ENCODE data around the gene TMEM151B.
A peak's percentile ranks its signal among the peaks of the same experiment; 100 is the strongest.

Gene TMEM151B

DNA sequence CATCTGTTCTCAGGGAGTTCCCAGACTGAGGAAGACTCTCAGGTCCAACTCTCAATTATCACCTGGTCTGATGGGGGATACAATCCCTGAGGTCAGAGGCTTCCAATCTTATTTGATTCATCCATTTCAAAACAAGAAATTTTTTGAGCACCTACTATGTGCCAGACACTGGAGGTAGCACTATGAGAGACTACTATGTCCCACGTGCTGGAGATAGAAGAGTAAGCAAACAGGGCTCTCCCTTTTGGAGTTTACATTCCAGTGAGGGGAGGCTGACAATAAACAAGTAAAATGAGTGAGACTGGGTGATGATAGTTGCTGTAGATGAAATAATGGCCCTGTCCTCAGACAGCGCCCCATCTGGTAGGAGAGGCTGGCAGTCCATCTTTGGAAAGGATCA lies 16.5 kb downstream of the TMEM151B start:
- Mint-ChIP-seq H3K27me3 (ENCODE audit: low read depth) (peaks cover 56% of the 10 kb centered on the region), H3K27ac (no peak overlapping the region), H3K4me1 (ENCODE audit: low read depth) (no peaks in the 10 kb centered on the region), H3K9me3 (no peaks in the 10 kb centered on the region), H3K36me3 (ENCODE audit: low read depth) (no peaks in the 10 kb centered on the region), H3K4me3 (no peak overlapping the region)

DNA sequence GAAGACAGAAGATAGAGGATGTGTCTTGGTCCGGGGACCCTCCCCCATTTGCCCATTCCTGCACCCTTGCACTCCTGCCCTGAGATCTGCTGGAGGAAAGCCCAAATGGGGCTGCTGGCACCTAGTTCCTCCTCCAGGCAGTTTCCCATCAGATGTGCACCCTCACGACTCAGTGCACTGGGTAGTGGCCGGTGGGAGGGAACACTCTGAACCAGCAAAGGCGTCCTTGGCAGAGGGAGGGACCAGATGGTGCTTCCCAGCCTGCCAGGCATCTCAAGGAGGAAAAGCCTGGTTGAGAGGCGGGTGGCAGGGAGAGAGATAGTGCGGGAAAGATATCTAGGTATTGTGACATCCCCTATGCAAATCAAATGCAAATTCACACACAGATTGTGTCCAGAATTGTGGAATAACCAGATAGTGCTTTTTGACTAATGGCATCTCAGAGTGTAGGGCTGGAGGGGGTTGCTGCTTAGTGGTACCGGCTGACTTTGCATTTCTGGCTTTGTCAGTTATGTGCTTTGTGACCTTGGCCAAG lies 19.5 kb downstream of the TMEM151B start:
- Mint-ChIP-seq H3K9me3 (no peaks in the 10 kb centered on the region), H3K4me1 (ENCODE audit: low read depth) (no peaks in the 10 kb centered on the region), H3K27ac (no peak overlapping the region), H3K27me3 (ENCODE audit: low read depth) (peaks cover 51% of the 10 kb centered on the region), H3K36me3 (ENCODE audit: low read depth) (no peaks in the 10 kb centered on the region), H3K4me3 (no peak overlapping the region)

DNA sequence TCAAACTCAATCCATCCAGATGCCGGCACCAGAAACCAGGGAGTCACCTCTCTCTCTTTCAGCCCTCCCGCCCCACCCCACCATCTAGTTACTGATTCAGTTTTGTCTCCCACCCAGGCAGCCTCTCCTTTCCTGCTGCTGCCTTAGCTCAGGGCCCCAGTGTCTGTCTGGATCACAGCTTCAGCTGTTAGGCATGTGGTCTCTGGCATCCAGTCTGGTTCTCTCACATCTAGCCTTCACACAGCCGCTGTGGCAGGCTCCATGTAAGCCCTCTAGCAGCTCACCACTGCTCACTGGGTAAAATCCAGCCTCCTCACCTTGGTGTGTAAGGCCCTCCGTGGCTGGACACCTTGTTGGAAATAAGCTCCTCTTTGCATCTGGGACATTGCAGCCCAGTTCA lies 21.6 kb downstream of the TMEM151B start:
- Mint-ChIP-seq H3K27me3 (ENCODE audit: low read depth) (peaks cover 57% of the 10 kb centered on the region), H3K9me3 (no peaks in the 10 kb centered on the region), H3K4me3 (no peak overlapping the region), H3K27ac (no peak overlapping the region), H3K36me3 (ENCODE audit: low read depth) (peaks cover 2% of the 10 kb centered on the region), H3K4me1 (ENCODE audit: low read depth) (peaks cover 4% of the 10 kb centered on the region)

DNA sequence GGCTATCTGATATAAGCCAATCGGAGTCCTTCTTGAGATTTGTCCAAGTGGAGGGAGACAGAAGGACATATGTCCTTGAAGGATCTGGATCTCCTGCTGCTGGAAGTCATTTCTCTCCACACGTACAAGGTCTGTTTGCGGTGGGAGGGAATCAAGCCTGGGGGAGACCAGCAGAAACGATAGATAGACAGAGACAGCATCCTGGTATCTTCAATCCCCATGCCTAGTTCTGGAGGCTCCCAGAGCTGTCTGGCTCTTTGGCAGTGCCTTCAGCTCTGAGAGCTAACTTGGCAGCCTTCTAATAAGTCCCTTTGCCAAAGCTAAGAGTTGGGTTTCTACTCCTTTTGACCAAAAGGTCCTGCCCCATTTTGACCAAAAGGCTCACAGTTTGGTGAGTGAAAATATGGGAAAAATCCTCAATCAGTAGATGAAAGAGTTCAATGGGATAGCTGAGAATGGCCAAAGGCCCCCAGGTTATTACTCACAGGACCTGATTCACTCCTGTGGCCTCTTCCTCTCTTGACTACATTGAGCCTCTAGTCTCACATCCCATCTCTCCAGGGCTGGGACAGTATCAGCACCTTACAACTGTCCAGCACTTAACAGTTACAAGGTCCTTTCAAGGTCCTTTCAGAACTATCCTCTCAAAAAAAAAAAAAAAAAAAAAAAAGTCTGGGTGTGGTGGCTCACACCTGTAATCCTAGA lies 22.6 kb downstream of the TMEM151B start:
- Mint-ChIP-seq H3K27me3 (ENCODE audit: low read depth) (peaks cover 55% of the 10 kb centered on the region), H3K4me1 (ENCODE audit: low read depth) (peaks cover 7% of the 10 kb centered on the region), H3K9me3 (no peaks in the 10 kb centered on the region), H3K27ac (no peak overlapping the region), H3K4me3 (no peak overlapping the region), H3K36me3 (ENCODE audit: low read depth) (peaks cover 2% of the 10 kb centered on the region)

DNA sequence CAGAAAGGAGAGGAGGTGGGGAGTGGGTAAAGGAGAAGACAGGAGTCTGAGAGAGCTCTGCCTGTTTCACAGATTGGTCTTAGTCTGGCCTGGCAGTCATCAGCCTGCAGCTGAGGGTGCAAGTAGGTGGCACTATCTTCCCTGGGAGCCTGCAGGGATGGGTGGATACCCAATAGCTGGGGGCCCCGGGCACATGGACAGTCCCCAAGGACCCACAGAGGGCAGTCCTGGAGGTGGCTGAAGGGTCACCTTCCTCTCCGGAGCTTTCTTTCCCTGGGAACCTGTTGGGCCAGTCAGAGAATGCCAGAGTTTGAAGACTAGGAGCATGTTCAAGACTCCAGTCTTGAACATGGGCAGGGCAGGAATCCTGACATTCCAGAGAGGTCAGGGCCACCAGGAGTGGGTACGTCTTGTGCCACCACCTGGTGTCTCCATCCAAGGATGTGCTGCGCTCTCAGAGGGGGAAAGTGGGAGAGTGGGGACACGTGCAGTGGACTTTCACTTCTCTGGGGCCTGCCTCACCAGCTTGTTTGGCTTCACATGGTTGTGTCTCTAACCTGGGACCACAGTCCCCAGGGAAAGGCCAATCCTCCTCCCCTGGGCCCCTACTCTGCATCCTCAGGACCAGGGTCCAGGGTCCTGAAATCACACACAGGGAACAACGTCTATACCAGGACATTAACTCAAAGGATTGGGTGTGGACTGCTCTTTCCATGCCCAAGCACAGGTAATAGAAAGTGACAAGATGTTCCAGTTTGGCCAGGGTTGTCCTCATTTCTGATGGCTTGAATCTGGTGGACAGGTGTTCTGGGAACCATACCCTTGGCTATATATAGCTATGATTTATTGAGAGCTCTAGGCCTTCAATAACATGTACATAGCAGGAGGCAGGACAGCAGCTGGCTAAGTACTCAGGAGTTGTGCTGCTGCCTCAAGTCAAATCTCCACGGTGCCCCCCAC lies 24.9 kb downstream of the TMEM151B start:
- Mint-ChIP-seq H3K36me3 (ENCODE audit: low read depth) (peaks cover 8% of the 10 kb centered on the region), H3K27ac (no peak overlapping the region), H3K4me1 (ENCODE audit: low read depth) (peaks cover 7% of the 10 kb centered on the region), H3K9me3 (no peaks in the 10 kb centered on the region), H3K27me3 (ENCODE audit: low read depth) (peaks cover 56% of the 10 kb centered on the region), H3K4me3 (no peak overlapping the region)

DNA sequence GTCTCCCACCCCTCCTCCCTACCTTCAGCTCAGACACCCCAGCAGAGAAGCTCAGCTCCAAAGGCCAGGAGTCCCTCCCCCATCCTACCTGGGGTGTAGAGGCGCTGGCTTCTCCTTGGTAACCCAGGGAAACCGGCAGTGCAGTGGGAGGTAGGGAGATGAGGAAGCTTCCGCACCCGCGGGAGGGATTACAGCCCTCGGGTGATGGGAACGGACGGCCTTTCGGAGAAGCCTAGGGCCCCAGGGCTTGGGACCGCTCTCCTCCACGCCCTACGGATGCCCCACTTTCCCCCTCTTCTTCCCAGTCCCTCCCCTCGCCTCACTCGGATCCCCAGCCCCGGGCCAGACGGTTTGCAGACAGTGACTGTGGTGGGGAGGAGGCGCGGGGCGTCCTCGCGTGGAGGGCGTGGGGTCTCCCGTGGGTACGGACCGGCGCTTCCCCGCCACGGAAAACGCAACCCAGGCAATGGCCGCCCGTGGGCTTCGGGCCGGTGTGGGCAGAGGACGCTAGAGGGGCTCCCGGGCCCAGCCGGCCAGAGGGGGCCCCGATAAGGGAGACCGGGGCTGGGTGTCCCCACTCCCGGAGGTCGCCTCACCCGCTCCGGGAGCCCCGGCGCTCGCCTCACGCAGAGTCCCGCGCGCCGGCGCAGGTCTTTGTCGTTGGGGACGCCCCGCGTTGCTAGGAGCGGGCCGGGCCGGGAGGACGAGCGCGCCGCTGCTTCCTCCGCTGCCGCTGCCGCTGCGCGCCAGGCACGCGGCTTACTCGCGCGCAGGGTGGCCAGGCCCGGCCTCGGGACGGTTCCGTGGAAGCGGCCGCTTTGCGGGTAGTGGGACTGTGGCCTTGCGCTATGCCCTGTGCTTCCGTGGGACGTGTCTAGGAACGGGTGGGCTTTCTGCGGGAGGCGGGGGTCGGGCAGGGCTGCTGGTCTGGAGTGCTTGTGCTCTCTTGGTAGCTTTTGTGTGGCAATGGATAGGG lies 27.1 kb downstream of the TMEM151B start:
- Mint-ChIP-seq H3K36me3 (ENCODE audit: low read depth) (peaks cover 22% of the 10 kb centered on the region), H3K4me3 (peak overlapping the region; percentile 21), H3K9me3 (no peaks in the 10 kb centered on the region), H3K27me3 (ENCODE audit: low read depth) (peaks cover 43% of the 10 kb centered on the region), H3K27ac (no peak overlapping the region), H3K4me1 (ENCODE audit: low read depth) (peaks cover 7% of the 10 kb centered on the region)

DNA sequence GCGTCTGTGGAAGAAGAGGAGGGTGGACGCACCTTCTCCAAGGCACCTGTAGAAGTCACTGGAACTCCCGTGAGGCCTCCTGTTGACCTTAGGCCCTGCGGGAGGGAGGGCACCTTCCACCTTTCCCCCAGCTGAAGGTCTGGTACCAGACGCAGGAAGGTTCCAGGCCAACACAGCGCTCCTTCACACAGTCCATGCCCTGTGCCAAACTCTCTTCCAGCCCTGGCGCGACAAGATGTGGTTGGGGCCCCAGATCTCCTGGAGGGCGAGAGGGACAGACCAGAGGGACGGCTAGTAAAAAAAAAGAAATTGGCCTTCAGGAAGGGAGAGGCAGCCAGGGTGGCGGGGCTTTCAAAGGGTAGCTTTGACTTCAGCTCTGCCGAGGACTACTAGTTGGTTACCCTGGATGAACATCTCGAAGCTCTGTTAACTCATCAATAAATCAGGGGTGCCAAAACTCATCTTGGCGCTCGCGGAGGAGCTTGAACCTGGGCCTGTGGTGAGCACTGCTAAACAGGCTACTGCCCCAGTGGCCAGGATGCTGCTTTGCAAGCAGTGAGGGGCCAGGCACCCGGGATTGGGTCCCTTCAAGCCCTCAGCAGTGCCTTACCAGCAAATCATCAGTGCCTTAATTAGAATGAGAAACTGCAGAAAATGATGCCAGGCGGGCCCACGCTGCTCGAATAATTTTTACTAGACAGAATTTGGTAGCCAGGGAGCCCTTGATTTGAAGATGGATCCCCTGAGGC lies 28.0 kb downstream of the TMEM151B start:
- Mint-ChIP-seq H3K27ac (no peak overlapping the region), H3K9me3 (no peaks in the 10 kb centered on the region), H3K27me3 (ENCODE audit: low read depth) (peaks cover 40% of the 10 kb centered on the region), H3K36me3 (ENCODE audit: low read depth) (peaks cover 24% of the 10 kb centered on the region), H3K4me3 (no peak overlapping the region), H3K4me1 (ENCODE audit: low read depth) (peaks cover 7% of the 10 kb centered on the region)

DNA sequence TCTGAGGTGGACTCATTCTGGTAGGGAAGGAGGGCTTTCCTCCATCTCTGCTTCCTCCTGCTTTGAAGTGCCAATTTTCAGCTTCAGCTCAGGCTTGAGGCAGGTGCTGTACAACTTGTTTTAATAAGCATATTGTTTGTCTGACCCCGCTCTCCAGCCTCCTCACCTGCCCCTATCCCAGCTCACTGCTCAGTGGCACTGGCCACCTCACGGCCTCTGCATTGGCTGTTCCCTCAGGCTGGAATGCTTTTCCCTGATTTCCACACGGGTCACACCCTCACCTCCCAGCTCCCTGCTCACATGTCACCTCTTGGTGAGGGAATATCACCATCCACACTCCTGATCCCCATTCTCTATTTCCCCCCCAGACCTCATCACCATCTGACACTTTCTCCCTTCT lies 28.6 kb downstream of the TMEM151B start:
- peaks cover 40% of the 10 kb centered on the region for H3K27me3 Mint-ChIP-seq (ENCODE audit: low read depth)
- no peak overlapping the region for H3K27ac Mint-ChIP-seq
- H3K4me1 Mint-ChIP-seq (ENCODE audit: low read depth): peaks cover 7% of the 10 kb centered on the region
- no peak overlapping the region for H3K4me3 Mint-ChIP-seq
- no peaks in the 10 kb centered on the region for H3K9me3 Mint-ChIP-seq
- H3K36me3 Mint-ChIP-seq (ENCODE audit: low read depth): peaks cover 28% of the 10 kb centered on the region

DNA sequence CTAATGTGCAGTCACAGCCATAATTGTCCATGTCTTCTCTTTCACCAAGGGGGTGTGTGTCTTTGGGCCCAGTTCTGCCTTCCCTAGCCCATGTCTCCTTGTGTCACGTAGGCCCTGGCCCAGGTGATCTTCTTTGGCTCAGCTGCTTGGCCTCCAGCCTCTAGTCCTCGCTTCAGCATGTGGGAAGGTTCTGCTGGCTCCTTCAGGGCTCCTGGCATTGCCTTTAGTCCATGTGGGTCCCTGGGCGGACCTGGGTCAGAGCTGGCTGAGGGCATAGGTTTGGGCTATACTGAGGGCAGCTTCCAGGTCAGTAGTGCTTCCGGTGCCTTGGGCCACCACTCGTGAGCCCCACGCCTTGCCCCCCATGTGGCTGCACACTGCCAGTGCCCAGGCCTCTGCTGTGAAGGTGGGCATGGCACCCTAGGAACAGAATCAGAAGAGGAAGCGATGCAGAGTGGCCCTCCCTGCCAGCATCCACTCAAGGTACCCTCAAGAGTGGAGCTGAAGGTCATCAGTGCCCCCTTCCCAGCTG lies 30.1 kb downstream of the TMEM151B start:
- no peak overlapping the region for H3K4me3 Mint-ChIP-seq
- H3K27ac Mint-ChIP-seq: no peak overlapping the region
- H3K36me3 Mint-ChIP-seq (ENCODE audit: low read depth): peaks cover 32% of the 10 kb centered on the region
- peaks cover 30% of the 10 kb centered on the region for H3K27me3 Mint-ChIP-seq (ENCODE audit: low read depth)
- H3K9me3 Mint-ChIP-seq: no peaks in the 10 kb centered on the region
- peaks cover 7% of the 10 kb centered on the region for H3K4me1 Mint-ChIP-seq (ENCODE audit: low read depth)

DNA sequence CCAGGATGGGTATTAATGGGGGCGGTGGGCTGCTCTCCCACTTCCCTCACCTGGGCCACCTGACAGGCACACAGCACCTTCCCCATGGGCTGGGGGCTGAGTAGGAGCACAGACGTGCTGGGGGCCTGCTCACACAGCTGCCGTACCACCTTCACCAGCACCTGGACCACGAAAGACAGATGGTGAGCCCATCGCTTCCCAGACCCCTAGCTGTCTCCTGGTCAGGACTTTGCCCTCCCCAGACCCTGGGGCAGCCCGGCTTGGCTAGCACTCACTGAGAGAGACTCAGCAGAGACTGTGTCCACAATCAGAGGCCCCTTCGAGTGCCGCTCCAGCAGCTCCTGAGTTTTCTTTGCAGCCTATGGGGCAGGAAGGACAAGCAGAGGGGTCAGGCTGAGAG lies 30.9 kb downstream of the TMEM151B start:
- Mint-ChIP-seq H3K9me3 (no peaks in the 10 kb centered on the region), H3K27me3 (ENCODE audit: low read depth) (peaks cover 24% of the 10 kb centered on the region), H3K4me3 (no peak overlapping the region), H3K4me1 (ENCODE audit: low read depth) (peaks cover 7% of the 10 kb centered on the region), H3K36me3 (ENCODE audit: low read depth) (peaks cover 38% of the 10 kb centered on the region), H3K27ac (no peak overlapping the region)

DNA sequence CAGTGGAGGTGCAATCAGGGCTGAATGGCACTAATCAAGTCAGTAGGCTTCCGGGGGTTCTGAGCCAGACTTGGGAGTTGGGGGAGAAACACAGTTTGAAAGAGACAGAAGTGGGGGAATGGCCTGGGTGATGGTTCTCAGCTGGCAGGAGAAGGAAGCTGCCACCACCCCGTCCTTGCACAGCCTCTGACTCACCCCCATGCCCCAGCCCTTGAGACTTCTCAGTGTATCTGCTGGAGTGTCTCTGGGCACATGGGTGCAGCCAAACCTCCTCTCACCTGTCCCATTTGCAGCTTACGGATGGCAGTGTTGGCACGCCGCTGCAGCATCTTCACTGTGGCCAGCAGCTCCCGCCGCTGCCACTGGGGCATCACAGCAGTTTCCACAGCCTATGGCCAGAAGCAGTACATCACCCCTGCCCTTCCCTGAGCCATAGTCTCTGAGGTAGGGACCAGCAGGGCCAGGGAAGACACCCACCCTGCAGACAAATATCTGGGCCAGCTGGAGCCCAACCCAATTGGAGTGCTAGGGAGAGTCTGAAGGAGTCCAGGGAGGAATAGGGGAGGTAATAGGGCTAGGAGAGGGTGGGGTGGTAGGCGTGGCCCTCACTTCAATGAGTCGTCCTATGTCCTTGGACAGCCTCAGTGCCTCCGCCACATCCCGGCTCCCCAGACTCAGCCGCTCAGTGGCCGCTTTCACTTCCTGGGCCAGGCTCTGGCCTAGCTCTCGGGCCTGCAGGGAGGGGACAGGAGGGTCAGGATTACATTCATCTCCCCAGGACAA lies 31.7 kb downstream of the TMEM151B start:
- Mint-ChIP-seq H3K27me3 (ENCODE audit: low read depth) (peaks cover 16% of the 10 kb centered on the region), H3K4me1 (ENCODE audit: low read depth) (peaks cover 3% of the 10 kb centered on the region), H3K36me3 (ENCODE audit: low read depth) (peaks cover 36% of the 10 kb centered on the region), H3K9me3 (no peaks in the 10 kb centered on the region), H3K27ac (no peak overlapping the region), H3K4me3 (no peak overlapping the region)

DNA sequence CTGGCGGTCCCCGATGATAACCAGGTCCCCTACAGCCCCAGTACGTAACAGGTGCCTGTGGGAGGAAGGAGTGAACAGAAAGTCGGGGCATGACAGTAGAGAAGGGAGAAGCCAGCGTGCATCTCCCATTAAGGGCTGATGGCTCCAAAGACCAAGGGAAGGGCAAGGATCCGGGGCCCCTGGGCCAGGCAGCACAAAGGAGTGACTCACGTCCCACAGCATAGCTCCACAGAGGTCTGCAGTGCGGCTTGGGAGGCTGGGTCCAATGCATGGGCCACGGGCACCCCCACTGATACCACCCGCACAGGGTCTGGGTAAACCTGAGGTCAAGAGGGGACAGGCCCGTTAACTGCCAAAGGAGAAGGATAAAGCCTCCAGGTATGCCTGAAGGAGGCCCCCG lies 32.6 kb downstream of the TMEM151B start:
- H3K36me3 Mint-ChIP-seq (ENCODE audit: low read depth): peaks cover 36% of the 10 kb centered on the region
- H3K4me1 Mint-ChIP-seq (ENCODE audit: low read depth): peaks cover under 1% of the 10 kb centered on the region
- no peak overlapping the region for H3K4me3 Mint-ChIP-seq
- peaks cover 11% of the 10 kb centered on the region for H3K27me3 Mint-ChIP-seq (ENCODE audit: low read depth)
- H3K9me3 Mint-ChIP-seq: no peaks in the 10 kb centered on the region
- no peak overlapping the region for H3K27ac Mint-ChIP-seq

DNA sequence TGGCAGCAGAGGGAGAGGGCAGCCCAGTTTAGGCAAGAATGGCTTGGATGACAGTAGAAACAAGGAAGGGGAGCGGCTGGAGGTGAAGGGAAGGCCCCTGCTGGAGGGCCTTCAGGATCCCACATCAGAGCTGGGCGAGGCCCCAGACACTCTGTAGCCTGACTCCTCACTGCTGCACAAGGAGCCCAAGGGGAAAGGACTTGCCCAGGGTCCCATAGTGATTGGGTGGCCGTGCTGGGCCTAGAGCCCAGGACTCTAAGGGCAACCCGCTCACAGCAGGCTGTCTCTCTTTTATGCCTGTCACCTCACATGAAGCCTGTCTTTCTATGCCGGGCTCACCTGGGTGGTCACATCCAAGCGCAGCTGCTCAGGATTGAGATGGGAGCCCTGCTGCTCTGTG lies 33.6 kb downstream of the TMEM151B start:
- no peak overlapping the region for H3K27ac Mint-ChIP-seq
- H3K9me3 Mint-ChIP-seq: no peaks in the 10 kb centered on the region
- H3K36me3 Mint-ChIP-seq (ENCODE audit: low read depth): peaks cover 36% of the 10 kb centered on the region
- no peak overlapping the region for H3K4me3 Mint-ChIP-seq
- no peaks in the 10 kb centered on the region for H3K4me1 Mint-ChIP-seq (ENCODE audit: low read depth)
- peaks cover 4% of the 10 kb centered on the region for H3K27me3 Mint-ChIP-seq (ENCODE audit: low read depth)

Measured in T-helper 1 cell treated with Interleukin-12 subunit alpha and Interleukin-12 subunit beta and Interleukin-4 antibody, amounts not matched to agents 30 μg/mL and 1 μg/mL, for 36 hours (primary cell).